NCI-H82 (cell line): ENCODE results near the gene TSPOAP1.

Experiments
- DNase-seq: peaks from one replicate; lab custom pipeline; 2025; lab: John Stamatoyannopoulos, UW

The TSPOAP1 gene

GRCh38 chr17:58263773-58264172 lies 64.8 kb downstream of the TSPOAP1 start:
- no peak for DNase-seq

DNA sequence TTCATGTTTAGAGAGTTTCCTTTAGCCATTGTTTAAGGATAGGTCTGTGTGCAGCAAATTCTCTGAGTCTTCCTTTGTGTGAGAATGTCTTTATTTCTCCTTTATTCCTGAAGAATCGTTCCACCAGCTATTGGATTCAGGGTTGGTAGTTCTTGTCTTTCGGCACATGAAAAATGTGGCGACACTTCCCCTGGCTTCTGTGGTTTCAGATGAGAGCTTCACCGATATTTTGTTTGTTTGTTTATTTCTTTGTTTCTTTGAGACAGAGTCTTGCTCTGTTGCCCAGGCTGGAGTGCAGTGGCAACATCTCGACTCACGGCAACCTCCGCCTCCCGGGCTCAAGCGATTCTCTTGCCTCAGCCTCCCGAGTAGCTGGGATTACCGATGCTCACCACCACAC lies 66.4 kb downstream of the TSPOAP1 start:
- DNase-seq: no peak

DNA sequence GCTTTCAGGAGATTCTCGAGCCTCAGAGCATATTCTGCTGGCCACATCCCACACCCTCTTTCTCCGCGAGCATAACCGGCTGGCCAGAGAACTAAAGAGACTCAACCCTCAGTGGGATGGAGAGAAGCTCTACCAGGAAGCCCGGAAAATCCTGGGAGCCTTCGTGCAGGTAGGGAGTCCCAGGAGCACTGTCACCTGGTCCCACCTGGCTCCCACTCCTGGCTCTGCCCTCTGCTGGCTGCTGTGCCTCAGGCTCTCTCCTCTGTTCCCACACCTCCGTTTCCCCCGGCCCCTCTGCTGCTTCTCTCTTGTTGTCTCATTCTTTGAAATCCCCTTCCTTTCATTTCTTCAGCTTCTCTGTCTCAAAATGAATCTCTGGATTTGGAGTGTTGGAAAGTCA lies 73.8 kb downstream of the TSPOAP1 start:
- DNase-seq: no peak

DNA sequence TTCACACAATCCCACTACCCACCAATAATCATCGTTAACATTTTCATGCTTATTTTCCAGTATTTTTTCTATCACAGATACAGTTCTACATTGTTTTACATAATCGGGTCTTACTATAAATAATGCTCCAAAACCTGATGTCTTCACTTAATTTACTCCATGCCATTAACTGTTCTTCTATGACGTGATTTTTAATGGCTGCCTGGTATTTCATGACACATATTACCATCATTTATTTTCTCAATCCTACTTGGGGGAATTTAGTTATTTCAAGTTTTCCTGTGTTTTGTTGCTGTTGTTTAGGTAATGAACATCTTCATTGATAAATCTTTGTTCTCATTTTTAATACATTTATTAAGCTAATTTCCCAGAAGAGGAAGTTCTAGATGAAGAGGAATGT lies 75.5 kb downstream of the TSPOAP1 start:
- DNase-seq: no peak

DNA sequence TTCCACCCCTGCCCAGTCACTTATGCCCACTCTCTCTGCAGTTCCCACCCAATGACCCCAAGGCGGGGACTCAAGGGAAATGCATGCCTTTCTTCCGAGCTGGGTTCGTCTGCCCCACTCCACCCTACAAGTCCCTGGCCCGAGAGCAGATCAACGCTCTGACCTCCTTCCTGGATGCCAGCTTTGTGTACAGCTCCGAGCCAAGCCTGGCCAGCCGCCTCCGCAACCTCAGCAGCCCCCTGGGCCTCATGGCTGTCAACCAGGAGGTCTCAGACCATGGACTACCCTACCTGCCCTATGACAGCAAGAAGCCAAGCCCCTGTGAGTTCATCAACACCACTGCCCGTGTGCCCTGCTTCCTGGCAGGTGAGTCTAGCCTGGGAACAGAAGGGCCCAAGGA lies 76.5 kb downstream of the TSPOAP1 start:
- no peak for DNase-seq
